A673 (cell line): ENCODE measurements around the gene PGC.

Source experiments
- EZH2 ChIP-seq: fragments of 200-600 bp; sonication (generic); IDR thresholded peaks from 2 replicates; pipeline ENCODE4 v1.6.1; 2017; ENCODE audit warnings: borderline replicate concordance, low read depth, mild to moderate bottlenecking, mixed read lengths, antibody characterized with exemption, low read length; ENCODE audit not compliant: poor library complexity, severe bottlenecking
- TF ChIP-seq, protein P1 (sequence below): fragments of 300-800, 200-600 bp; sonication (generic); conservative IDR thresholded peaks from 2 replicates; pipeline ENCODE4 v1.5.1; 2017; ENCODE audit warnings: low read depth, mild to moderate bottlenecking, antibody characterized with exemption, low read length, moderate library complexity, mixed read lengths

DNA sequence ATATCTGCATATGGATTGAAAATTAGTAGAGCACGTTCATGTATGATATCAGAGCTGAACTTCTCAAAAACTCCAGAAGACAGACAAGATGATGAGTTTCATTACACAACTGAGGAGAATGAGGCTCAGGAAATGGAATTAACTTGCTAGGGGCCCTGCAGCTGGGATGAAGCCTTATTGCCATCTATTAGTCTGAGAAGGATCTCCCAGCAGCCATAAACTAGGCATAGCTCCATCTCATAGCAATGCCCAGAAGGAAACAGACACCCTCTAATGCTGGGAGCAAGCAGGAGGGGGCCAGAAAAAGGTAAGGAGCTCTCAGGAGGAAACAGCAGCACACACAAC is 29.8 kb downstream of the PGC start:
- TF ChIP-seq EZH2, result no peak
- TF ChIP-seq, protein P1, sequence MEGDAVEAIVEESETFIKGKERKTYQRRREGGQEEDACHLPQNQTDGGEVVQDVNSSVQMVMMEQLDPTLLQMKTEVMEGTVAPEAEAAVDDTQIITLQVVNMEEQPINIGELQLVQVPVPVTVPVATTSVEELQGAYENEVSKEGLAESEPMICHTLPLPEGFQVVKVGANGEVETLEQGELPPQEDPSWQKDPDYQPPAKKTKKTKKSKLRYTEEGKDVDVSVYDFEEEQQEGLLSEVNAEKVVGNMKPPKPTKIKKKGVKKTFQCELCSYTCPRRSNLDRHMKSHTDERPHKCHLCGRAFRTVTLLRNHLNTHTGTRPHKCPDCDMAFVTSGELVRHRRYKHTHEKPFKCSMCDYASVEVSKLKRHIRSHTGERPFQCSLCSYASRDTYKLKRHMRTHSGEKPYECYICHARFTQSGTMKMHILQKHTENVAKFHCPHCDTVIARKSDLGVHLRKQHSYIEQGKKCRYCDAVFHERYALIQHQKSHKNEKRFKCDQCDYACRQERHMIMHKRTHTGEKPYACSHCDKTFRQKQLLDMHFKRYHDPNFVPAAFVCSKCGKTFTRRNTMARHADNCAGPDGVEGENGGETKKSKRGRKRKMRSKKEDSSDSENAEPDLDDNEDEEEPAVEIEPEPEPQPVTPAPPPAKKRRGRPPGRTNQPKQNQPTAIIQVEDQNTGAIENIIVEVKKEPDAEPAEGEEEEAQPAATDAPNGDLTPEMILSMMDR, result no peak
